Measurements from ENCODE around the gene EIF2B4. TPM values are rescaled to one million over a fixed set of nuclear protein-coding genes. Genes with fewer than 3 reads are reported as not detected.

Gene EIF2B4
- total RNA-seq, 1 donor, result 29.7 TPM

GRCh38 chr2:27407798-27408491 lies 37.8 kb upstream of the EIF2B4 start:
- peak overlapping the region; percentile 87 for H3K4me3 ChIP-seq (ENCODE audit: low read depth, low read length)
- DNase-seq (ENCODE audit: low read depth), result peak; percentile 70
- peak; percentile 67 for TF ChIP-seq CTCF (IDR thresholded peaks at IDR 0.05; ENCODE audit: insufficient read depth, low read length)

- no peak for TF ChIP-seq CTCF (IDR thresholded peaks at IDR 0.05; ENCODE audit: insufficient read depth, low read length)
- DNase-seq (ENCODE audit: low read depth), result no peak
Measured at GRCh38 chr2:27400348-27401135, 30.4 kb upstream of the EIF2B4 start.

GRCh38 chr2:27398962-27399361 lies 28.8 kb upstream of the EIF2B4 start:
- TF ChIP-seq CTCF (IDR thresholded peaks at IDR 0.05; ENCODE audit: insufficient read depth, low read length), result no peak
- no peak overlapping the region for H3K4me3 ChIP-seq (ENCODE audit: low read depth, low read length)
- DNase-seq (ENCODE audit: low read depth), result no peak

More at GRCh38 chr2:27400348-27401135, 30.4 kb upstream of the EIF2B4 start:
- no peak overlapping the region for H3K4me3 ChIP-seq (ENCODE audit: low read depth, low read length)

- no peak for DNase-seq (ENCODE audit: low read depth)
- H3K4me3 ChIP-seq (ENCODE audit: low read depth, low read length), result no peak overlapping the region
- TF ChIP-seq CTCF (IDR thresholded peaks at IDR 0.05; ENCODE audit: insufficient read depth, low read length), result no peak
Measured at GRCh38 chr2:27393225-27393624, 23.1 kb upstream of the EIF2B4 start.

- no peak overlapping the region for H3K4me3 ChIP-seq (ENCODE audit: low read depth, low read length)
- DNase-seq (ENCODE audit: low read depth), result no peak
- no peak for TF ChIP-seq CTCF (IDR thresholded peaks at IDR 0.05; ENCODE audit: insufficient read depth, low read length)
Measured at GRCh38 chr2:27390822-27391679, 20.9 kb upstream of the EIF2B4 start.

- H3K4me3 ChIP-seq (ENCODE audit: low read depth, low read length), result no peak overlapping the region
Measured at GRCh38 chr2:27381577-27382181, 11.5 kb upstream of the EIF2B4 start.

More at GRCh38 chr2:27381577-27382181, 11.5 kb upstream of the EIF2B4 start:
- no peak for TF ChIP-seq CTCF (IDR thresholded peaks at IDR 0.05; ENCODE audit: insufficient read depth, low read length)
- DNase-seq (ENCODE audit: low read depth), result no peak

All from fibroblast of the aortic adventitia (primary cell).